Natural killer cell treated with Interleukin-12 subunit alpha and Interleukin-12 subunit beta and Interleukin-15 and Interleukin-18, amount 100 ng/mL, for 72 hours (primary cell): Measurements from ENCODE around the gene AGBL1. TPM values are rescaled to one million over a fixed set of nuclear protein-coding genes. Genes with fewer than 3 reads are reported as not detected.

Source experiments
- ATAC-seq, 2 donors: fragments of 150-1000 bp; cut with Tn5 transposase in 1 of 2; sonication (Bioruptor Pico), chemical (Tn5 transposase) in 1 of 2; 2 replicates each; pipeline ENCODE4 v1.10.0; 2021
- DNase-seq: peaks from one replicate; pipeline ENCODE4 v3.0.0; 2022; ENCODE audit warnings: low spot score
- H3K27ac Mint-ChIP-seq, 2 donors: 1 replicate in 1 of 2; 2 replicates in 1 of 2; pipeline ENCODE4 v1.8.0; 2022; ENCODE audit warnings: mixed read lengths in 2 of 2, mild to moderate bottlenecking in 1 of 2, moderate library complexity in 1 of 2
- H3K27me3 Mint-ChIP-seq, 2 donors: 1 replicate in 1 of 2; 2 replicates in 1 of 2; pipeline ENCODE4 v1.8.0; 2022; ENCODE audit warnings: mixed read lengths in 2 of 2
- H3K36me3 Mint-ChIP-seq: one replicate; pipeline ENCODE4 v1.8.0; 2022; ENCODE audit warnings: mixed read lengths
- H3K4me1 Mint-ChIP-seq, 2 donors: 1 replicate in 1 of 2; 2 replicates in 1 of 2; pipeline ENCODE4 v1.8.0; 2022; ENCODE audit warnings: low read depth in 2 of 2, mixed read lengths in 2 of 2, mild to moderate bottlenecking in 1 of 2
- H3K4me3 Mint-ChIP-seq: one replicate; pipeline ENCODE4 v1.8.0; 2022; ENCODE audit warnings: mixed read lengths
- H3K9me3 Mint-ChIP-seq: 2 replicates; pipeline ENCODE4 v1.8.0; 2022; ENCODE audit warnings: mixed read lengths
- total RNA-seq, 2 donors: library from RNA; stranded (reverse); gene quantifications; one replicate each; pipeline ENCODE4 v1.2.3, GENCODE V29; 2022

Gene AGBL1
- total RNA-seq, 2 donors from 2014 or later, result not detected

- Mint-ChIP-seq H3K4me3 (no peak overlapping the region), H3K27ac (no peak overlapping the region), H3K36me3 (peaks cover 9% of the 10 kb centered on the region), H3K27me3 (peaks cover 14 to 17% of the 10 kb centered on the region in 2 donors), H3K4me1 (no peaks in the 10 kb centered on the region), H3K9me3 (peaks cover 10% of the 10 kb centered on the region)
- no peak for ATAC-seq
- DNase-seq, result no peak
Observed at GRCh38 chr15:86706813-86707212, 627.1 kb downstream of the AGBL1 start.

GRCh38 chr15:86711476-86711875 is 631.8 kb downstream of the AGBL1 start:
- no peak for DNase-seq
- H3K9me3 Mint-ChIP-seq, result no peaks in the 10 kb centered on the region
- H3K27me3 Mint-ChIP-seq, result peaks cover 0 to 10% of the 10 kb centered on the region in 2 donors
- H3K4me1 Mint-ChIP-seq, result no peaks in the 10 kb centered on the region
- H3K36me3 Mint-ChIP-seq, result no peaks in the 10 kb centered on the region
- ATAC-seq, result no peak
- no peak overlapping the region for H3K4me3 Mint-ChIP-seq
- H3K27ac Mint-ChIP-seq, result no peak overlapping the region

GRCh38 chr15:86714241-86714640 is 634.6 kb downstream of the AGBL1 start:
- no peaks in the 10 kb centered on the region for H3K36me3 Mint-ChIP-seq
- H3K27ac Mint-ChIP-seq, result no peak overlapping the region
- H3K4me3 Mint-ChIP-seq, result no peak overlapping the region
- no peak for ATAC-seq
- H3K9me3 Mint-ChIP-seq, result no peaks in the 10 kb centered on the region
- H3K4me1 Mint-ChIP-seq, result no peaks in the 10 kb centered on the region
- no peak for DNase-seq
- H3K27me3 Mint-ChIP-seq, result peaks cover 6 to 8% of the 10 kb centered on the region in 2 donors

GRCh38 chr15:86725628-86726027 is 646.0 kb downstream of the AGBL1 start:
- H3K4me3 Mint-ChIP-seq, result no peak overlapping the region
- H3K4me1 Mint-ChIP-seq, result no peaks in the 10 kb centered on the region
- DNase-seq (no peak), ATAC-seq (no peak)
- peaks cover 3 to 12% of the 10 kb centered on the region in 2 donors for H3K27me3 Mint-ChIP-seq
- peaks cover 3% of the 10 kb centered on the region for H3K9me3 Mint-ChIP-seq
- no peak overlapping the region for H3K27ac Mint-ChIP-seq
- H3K36me3 Mint-ChIP-seq, result no peaks in the 10 kb centered on the region

- ATAC-seq, result no peak
- no peak overlapping the region for H3K4me3 Mint-ChIP-seq
Observed at GRCh38 chr15:86735247-86736040, 655.8 kb downstream of the AGBL1 start.

GRCh38 chr15:86741917-86742316 is 662.2 kb downstream of the AGBL1 start:
- Mint-ChIP-seq H3K27me3 (peaks cover 0 to 5% of the 10 kb centered on the region in 2 donors), H3K27ac (no peak overlapping the region), H3K4me3 (no peak overlapping the region), H3K36me3 (no peaks in the 10 kb centered on the region), H3K9me3 (no peaks in the 10 kb centered on the region), H3K4me1 (no peaks in the 10 kb centered on the region)
- DNase-seq (no peak), ATAC-seq (no peak)

More at GRCh38 chr15:86735247-86736040, 655.8 kb downstream of the AGBL1 start:
- no peak for DNase-seq
- no peak overlapping the region for H3K27ac Mint-ChIP-seq
- no peaks in the 10 kb centered on the region for H3K9me3 Mint-ChIP-seq
- H3K4me1 Mint-ChIP-seq, result no peaks in the 10 kb centered on the region
- no peaks in the 10 kb centered on the region for H3K36me3 Mint-ChIP-seq
- H3K27me3 Mint-ChIP-seq, result peaks cover 0 to 8% of the 10 kb centered on the region in 2 donors

GRCh38 chr15:86743283-86743903 is 663.7 kb downstream of the AGBL1 start:
- DNase-seq (no peak), ATAC-seq (no peak)
- Mint-ChIP-seq H3K36me3 (no peaks in the 10 kb centered on the region), H3K27ac (no peak overlapping the region), H3K4me1 (no peaks in the 10 kb centered on the region), H3K27me3 (peaks cover 0 to 3% of the 10 kb centered on the region in 2 donors), H3K4me3 (no peak overlapping the region), H3K9me3 (no peaks in the 10 kb centered on the region)

- ATAC-seq (no peak), DNase-seq (no peak)
- Mint-ChIP-seq H3K9me3 (no peaks in the 10 kb centered on the region), H3K27ac (no peak overlapping the region), H3K4me3 (no peak overlapping the region), H3K36me3 (no peaks in the 10 kb centered on the region), H3K4me1 (no peaks in the 10 kb centered on the region), H3K27me3 (peaks cover 0 to 3% of the 10 kb centered on the region in 2 donors)
Observed at GRCh38 chr15:86744198-86744780, 664.6 kb downstream of the AGBL1 start.

GRCh38 chr15:86751116-86751515 is 671.4 kb downstream of the AGBL1 start:
- no peak overlapping the region for H3K4me3 Mint-ChIP-seq
- no peaks in the 10 kb centered on the region for H3K36me3 Mint-ChIP-seq
- ATAC-seq (no peak), DNase-seq (no peak)
- H3K4me1 Mint-ChIP-seq, result no peaks in the 10 kb centered on the region
- H3K27me3 Mint-ChIP-seq, result peaks cover 10 to 26% of the 10 kb centered on the region in 2 donors
- H3K9me3 Mint-ChIP-seq, result no peaks in the 10 kb centered on the region
- H3K27ac Mint-ChIP-seq, result no peak overlapping the region

- no peak overlapping the region for H3K27ac Mint-ChIP-seq
- no peaks in the 10 kb centered on the region for H3K4me1 Mint-ChIP-seq
- no peak for DNase-seq
- H3K9me3 Mint-ChIP-seq, result no peaks in the 10 kb centered on the region
- no peak for ATAC-seq
- no peak overlapping the region for H3K4me3 Mint-ChIP-seq
- H3K27me3 Mint-ChIP-seq, result peaks cover 15 to 31% of the 10 kb centered on the region in 2 donors
- no peaks in the 10 kb centered on the region for H3K36me3 Mint-ChIP-seq
Observed at GRCh38 chr15:86754846-86755245, 675.2 kb downstream of the AGBL1 start.

- Mint-ChIP-seq H3K4me1 (no peaks in the 10 kb centered on the region), H3K27ac (no peak overlapping the region), H3K36me3 (no peaks in the 10 kb centered on the region), H3K27me3 (peaks cover 13 to 30% of the 10 kb centered on the region in 2 donors), H3K9me3 (no peaks in the 10 kb centered on the region), H3K4me3 (no peak overlapping the region)
- ATAC-seq, result no peak
- DNase-seq, result no peak
Observed at GRCh38 chr15:86756688-86757087, 677.0 kb downstream of the AGBL1 start.

- H3K27ac Mint-ChIP-seq, result no peak overlapping the region
- no peak for ATAC-seq
- no peak for DNase-seq
- peaks cover 11 to 40% of the 10 kb centered on the region in 2 donors for H3K27me3 Mint-ChIP-seq
- H3K4me1 Mint-ChIP-seq, result no peaks in the 10 kb centered on the region
- no peaks in the 10 kb centered on the region for H3K36me3 Mint-ChIP-seq
- H3K4me3 Mint-ChIP-seq, result no peak overlapping the region
- H3K9me3 Mint-ChIP-seq, result no peaks in the 10 kb centered on the region
Observed at GRCh38 chr15:86759800-86760523, 680.3 kb downstream of the AGBL1 start.

- no peaks in the 10 kb centered on the region for H3K36me3 Mint-ChIP-seq
- H3K27me3 Mint-ChIP-seq, result peaks cover 6 to 28% of the 10 kb centered on the region in 2 donors
- H3K9me3 Mint-ChIP-seq, result no peaks in the 10 kb centered on the region
- ATAC-seq (no peak), DNase-seq (no peak)
- no peaks in the 10 kb centered on the region for H3K4me1 Mint-ChIP-seq
- no peak overlapping the region for H3K4me3 Mint-ChIP-seq
- no peak overlapping the region for H3K27ac Mint-ChIP-seq
Observed at GRCh38 chr15:86762874-86763273, 683.2 kb downstream of the AGBL1 start.
